Kasumi-1 (cell line): ENCODE results near the gene NRXN3.
A peak's percentile ranks its signal among the peaks of the same experiment; 100 is the strongest.
"Not testable (repeated sequence)": the region's sequence is repeated elsewhere in the genome, so short reads cannot be mapped to it uniquely, and the experiment has no call there.

Source experiments
- DNase-seq, 2 experiments: peaks; one replicate each; lab custom pipeline; 2025; lab: John Stamatoyannopoulos, UW

Gene NRXN3

DNA sequence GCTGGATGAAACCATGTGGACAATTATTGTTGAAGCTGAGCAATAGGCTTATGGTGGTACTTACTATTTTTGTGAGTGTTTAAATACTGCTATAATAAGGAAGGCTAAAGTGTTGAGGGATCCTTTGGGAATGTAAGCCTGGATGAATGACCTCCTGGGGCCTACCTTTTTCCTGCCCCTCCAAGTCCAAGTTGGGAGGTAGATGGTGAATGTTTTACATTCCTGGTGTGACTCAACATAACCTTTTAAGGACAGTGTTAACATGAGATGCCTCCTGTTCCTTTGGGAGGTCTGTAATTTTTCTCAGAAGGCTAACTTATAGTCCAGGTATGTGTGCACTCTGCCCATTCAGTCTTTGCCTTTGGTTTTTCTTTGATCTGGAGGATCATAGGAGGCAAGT lies 315.9 kb downstream of the NRXN3 start:
- DNase-seq = no peak

DNA sequence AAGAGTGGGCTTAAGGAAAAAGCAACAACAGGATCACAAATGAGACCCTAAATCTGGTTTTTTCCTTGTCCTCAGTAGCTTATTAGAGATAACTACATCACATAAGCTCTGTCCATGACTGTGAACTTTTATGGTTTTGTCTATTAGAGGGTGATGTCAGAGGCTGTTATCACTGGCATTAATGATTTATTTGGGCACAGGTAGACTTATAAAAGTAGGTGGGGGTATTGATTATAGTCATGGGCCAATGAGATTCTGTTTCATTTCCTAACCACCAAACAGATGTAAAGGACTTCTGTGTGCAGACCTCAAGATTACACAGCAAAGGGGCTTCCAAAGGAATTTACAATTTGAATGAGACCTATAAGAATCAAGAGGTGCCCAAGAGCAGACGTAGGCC lies 316.4 kb downstream of the NRXN3 start:
- DNase-seq = no peak

DNA sequence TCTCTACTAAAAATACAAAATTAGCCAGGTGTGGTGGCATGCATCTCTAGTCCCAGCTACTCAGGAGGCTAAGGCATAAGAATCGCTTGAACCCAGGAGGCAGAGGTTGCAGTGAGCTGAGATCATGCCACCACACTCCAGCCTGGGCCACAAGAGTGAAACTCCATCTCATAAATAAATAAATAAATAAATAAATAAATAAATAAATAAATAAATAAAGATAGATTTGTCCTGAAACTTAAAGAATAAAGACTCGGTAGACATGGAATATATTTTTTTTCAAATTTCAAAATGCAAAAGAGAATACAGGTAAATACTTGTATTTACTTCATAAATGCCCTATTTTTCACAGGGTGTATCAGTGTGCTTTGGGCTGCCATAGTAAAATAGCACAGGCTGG lies 317.4 kb downstream of the NRXN3 start:
- DNase-seq = not testable (repeated sequence)

DNA sequence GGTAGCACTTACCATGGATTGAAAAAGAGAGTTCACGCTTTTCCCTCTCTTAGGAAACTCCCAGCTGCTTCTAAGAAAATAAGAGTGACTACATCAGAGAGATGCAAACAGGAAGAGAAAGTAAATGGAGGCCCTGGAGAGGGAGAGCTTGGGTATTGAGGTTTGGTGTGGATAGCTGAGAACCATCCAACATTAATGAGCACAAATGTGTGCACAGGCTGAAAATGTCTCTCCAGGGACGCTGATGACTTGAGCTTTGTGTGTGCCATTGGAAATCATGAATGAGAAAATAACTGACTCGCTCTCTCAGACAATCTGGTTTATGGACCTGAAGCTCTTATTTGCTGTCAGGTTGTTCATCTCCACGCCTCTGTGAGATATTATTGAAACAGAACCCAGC lies 318.8 kb downstream of the NRXN3 start:
- DNase-seq = no peak

DNA sequence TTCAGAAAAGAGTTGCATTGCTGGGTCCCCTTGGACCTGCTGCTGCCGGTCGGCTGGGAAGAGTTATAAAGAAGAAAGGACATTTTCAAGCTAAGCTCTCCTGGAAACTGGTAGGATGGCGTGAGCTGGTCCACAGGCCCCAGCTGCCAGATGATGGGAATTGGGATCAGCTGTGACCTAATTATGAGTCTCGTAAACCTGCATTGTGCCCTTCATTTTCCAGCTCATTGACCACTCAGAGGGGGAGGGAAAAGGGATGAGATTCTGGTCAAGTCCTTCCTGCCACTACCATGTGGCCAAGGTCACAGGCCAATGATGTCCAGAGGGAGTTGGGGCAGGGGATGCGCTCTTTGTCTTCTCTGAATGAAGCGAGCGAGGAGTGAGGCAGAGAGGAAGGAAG lies 320.9 kb downstream of the NRXN3 start:
- no peak for DNase-seq

DNA sequence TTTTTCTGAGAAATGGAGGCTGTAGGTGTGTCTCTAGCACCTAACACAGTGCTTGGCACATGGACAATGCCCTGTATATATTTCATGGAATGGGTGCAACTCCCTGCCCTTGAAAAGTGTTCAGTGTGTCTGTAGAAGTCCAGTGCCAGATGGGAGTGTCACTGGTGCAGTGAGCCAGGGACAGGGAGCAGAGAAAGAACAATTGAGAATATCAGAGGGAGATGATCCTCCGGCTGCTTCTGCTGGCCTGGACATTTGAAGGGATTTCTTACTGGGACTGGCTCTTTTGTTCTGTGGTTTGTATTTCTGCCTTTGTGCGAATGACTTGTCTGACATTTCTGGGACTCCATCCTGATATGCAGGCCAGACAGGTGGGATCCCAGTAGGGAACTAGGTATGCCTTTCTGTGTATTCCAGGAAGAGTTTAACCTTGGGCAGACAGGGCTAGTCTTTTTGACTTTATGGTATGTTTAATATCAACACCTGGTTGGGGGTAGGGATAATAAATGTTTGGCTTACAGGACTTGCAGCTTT lies 328.0 kb downstream of the NRXN3 start:
- no peak for DNase-seq

DNA sequence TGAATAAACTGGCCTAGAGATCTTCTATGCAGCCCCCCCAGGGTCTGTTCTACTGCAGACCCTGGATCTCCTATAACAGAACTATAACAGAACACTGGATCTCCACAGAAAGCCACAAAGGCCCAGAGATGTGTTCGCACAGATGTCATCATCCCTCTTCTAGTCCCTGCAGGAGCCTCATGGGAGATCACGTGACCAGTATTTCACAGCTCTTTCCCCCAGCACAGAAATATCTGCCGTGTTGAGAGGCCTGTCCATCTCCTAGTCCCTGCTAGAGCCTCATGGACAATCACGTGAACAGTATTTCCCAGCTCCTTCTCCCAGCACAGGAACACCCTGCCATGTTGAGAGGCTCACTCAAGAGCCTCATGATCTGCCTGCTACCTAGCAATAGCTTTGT lies 331.7 kb downstream of the NRXN3 start:
- DNase-seq = no peak

DNA sequence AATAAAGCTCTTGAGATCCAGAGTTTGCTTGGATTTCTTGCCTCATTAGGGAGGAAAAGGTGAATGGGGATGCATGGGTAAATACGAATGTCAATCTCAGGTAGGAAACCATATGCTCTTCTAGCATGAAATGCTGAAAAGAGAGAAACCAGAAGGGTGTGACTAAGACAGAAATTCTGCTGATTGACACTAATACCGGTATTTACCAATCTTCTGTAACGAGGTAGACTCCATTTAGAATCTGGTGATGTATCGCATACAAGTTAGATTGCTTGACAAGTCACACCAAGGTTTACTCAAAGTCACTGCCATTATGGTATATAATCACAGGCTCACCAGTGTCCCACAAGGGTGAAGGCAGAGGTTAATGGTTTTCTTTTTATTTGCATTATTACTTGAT lies 337.9 kb downstream of the NRXN3 start:
- DNase-seq = no peak

DNA sequence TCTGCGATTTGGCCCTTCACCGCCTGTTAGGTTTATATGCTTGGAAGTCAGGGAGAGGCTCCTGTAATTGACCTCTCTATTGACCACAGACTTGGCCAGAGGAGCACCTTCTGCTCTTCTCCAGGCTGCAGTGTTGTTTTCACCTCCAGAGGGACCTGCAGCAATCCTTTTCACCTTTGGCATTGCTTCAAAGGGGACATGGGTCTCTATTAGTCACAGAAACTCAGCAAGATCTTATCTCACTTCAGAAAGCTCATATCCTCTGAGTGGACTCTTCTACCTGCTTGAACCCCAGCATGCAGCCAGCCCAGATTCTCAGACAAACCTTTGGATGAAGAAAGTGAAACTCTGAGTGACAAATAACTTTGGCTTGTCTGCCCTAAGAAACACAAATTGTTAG lies 339.3 kb downstream of the NRXN3 start:
- no peak for DNase-seq

DNA sequence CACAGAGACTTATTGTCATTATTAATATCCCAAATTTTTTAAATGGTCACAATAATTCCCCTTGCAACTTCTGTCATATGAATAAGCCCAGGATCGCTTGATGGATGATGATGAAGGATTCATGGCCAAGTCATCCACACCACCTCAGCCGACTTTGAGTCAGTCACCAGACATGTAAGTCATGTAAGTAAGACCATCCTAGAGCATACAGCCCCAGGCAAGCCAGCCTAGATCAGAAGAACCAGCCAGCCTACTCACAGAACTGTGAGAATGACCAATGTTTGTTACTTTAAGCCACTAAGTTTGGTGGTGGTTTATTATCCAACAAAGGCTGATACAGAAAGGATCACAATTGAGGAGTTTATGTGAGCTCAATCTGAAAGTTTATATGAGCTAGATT lies 341.8 kb downstream of the NRXN3 start:
- DNase-seq = no peak

DNA sequence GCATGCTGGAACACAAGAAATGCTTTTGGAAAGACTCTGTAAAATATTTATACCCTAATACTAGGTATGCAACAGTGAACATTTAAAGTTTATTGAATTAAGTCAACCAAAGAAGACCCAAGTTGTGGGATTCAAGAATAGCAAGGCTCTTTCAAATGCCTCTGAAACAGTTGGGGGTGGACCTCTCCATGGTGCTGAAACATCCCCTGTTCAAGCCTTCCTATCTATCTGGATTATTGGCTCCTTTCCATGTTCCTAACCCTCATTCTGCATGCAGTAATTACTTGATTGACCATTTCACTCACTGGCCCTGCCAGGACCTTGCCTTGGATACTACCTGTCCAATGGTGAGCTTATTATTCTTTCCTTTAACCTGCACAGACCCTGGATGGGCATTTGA lies 349.7 kb downstream of the NRXN3 start:
- peak; percentile 15 to 20 for DNase-seq

DNA sequence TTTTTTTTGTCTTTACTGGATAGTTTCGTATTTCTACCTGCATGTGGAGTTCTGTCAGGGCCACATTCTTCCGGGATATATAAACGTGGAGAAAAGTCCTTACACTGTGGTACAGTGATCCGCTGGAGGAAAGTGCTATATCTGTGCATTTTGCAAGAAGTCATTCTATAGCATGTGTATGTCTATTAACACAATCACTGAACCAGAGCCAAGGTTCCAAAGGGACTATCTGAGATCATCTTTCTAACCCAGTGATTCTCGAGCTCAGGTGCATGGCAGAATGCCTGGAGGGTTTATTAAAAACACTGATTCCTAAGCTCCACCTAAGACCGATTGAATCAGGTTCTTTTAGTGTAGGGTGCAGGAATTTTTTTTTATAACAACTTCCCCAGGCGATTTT lies 354.0 kb downstream of the NRXN3 start:
- no peak for DNase-seq

DNA sequence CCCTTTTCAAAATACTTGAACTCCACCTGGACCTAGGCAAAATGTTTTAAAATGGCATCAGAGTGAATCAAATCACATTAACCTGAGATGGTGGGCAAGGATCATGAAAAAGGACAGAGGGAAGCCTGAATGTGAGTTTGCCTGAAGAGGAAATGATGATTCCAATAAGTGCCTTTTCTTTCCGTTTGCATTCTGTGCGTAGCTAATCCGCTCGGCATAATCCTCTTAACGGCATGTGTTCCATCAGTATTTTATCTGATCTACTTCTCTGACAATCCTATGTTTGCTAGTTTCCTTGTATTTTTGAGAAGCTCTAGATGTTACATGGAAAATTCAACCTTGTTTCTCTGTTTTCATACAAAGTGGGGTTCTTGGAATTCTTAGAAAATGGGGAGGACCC lies 354.6 kb downstream of the NRXN3 start:
- no peak for DNase-seq

DNA sequence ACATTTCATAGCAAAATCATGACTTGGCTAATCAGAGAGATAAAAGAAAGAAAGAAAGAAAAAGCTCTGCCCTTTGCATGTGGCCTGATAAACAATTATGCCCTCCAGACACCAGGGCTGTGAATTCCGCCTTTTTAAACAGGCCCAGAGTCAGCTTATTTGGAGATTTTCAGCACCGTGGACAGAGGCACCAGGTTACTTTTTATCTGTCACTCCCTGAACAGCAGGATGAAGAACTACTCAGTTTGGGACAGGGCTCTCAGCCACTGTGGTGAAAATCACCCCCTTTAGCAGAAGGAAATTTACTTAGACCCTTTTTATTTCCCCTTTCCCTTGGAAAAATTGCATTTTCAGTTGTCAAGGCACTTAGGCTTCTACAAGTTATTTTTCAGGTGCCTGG lies 359.9 kb downstream of the NRXN3 start:
- DNase-seq = peak; percentile 31 to 49

DNA sequence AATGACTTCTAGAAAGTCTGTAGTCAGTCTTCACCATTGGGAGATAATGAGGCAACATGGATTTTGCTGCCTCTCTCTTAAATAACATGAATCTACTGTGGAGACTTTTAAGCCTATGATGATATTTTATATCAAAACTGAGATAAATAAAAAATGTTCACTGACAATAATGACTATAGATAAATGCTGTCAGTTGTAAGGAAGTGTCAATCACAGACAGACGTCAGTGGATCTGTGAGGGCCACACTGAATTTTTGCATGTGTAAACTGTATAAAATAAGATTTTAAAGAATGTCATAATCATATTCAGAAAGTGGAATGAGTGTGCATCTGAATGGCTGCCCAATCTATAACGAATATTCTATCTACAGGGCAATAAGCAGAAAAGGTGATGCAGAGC lies 364.0 kb downstream of the NRXN3 start:
- no peak for DNase-seq

DNA sequence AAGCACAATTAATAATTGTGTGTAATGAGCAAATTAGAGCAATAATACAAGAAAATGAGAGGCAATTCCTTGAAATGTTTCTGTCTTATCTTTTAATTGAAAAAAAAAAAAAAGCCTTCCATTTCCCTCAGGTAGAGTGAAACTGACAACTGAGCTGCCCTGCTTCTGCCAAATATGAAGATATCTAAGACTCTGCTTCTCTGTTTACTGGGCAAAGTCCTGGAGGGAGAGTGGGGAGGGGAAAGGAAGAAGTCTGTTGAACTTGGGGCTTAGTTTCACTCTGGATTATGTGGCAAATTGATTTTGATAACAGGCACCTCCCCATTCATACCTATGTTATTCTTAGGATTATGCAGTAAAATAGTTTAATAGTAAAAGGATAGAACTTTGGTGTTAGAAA lies 364.9 kb downstream of the NRXN3 start:
- no peak for DNase-seq

DNA sequence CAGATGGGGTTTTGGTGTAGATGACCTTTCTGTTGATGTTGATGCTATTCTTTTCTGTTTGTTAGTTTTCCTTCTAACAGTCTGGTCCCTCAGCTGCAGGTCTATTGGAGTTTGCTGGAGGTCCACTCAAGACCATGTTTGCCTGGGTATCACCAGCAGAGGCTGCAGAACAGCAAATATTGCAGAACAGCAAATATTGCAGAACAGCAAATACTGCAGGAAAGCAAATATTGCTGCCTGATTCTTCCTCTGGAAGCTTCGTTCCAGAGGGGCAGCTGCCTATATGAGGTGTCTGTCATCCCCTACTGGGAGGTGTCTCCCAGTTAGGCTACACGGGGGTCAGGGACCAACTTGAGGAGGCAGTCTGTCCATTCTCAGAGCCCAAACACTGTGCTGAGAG lies 371.6 kb downstream of the NRXN3 start:
- not testable (repeated sequence) for DNase-seq

DNA sequence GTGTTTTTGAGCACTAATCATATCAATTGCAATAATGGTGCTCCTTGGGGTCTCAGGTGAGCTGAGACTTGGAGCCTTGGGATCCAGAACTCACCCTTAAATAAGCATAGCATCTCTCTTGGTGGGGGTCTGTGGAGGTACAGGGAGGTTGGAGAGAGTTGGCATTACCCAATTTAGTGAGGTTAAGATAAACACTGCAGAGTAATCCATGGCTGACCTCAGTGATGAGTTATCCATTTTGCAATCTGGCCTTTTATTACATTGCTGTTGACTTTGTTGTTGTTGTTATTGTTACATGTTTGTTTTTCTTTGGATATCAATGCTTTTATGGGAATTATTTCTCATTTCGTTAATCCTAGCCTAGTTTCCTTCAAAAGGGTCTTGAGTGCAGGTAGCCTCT lies 373.3 kb downstream of the NRXN3 start:
- DNase-seq = no peak

DNA sequence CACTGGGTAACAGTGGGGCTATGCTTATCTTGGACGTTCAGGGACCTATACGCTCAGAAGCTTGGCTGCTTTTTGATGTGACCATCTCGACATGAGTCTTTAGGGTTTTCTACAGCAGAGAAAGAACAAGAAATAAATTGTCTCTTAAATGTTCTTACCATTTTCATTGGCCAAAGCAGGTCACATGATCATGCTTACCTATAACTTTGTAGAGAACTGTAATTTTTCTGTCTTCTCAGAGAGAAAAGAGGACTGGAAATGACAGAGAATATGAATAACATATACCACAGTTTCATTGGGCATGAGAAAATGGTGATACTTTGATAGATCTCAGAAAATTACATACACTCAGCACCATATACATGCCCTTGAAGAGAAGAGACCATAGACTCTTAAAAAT lies 390.9 kb downstream of the NRXN3 start:
- no peak for DNase-seq

DNA sequence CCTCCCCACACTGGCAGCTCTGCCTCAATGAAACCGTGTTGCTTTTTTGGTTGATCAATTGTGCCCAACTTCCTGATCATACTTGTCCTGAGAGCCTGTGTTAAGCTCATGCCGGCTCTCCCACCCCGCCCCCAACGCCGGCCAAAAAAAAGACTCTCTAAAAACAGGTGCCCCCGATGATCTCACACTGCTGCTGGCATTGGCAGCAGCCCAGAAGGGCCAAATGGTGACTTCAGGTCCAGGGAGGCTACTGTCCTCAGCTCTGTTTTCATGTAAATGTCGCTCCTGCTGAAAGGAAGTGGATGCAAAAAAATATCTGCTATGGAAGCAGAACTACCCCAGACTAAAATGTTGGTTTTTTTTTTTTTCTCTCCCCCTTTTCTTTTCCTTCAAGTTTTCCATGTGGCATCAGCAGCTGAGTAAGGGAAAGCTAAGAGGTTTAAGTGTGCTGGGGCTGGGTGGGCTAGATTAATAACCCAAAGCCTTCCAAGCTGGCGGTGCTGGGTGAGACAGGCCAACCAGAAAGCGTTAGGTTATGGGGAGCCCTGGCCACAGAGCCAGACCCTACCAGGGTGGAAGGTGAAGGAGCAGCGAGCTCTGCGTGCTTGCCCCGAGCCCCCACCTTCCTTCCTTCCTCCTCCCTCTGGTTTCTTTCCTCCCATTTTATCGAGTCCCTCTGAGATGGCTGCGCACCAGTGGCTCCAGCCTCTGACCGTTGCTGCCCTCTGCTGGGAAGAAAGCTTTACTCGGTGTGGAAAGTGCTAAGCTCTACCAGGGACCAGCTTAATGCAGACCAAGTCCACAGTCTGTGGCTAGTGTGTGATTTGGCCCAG lies 396.1 kb downstream of the NRXN3 start:
- DNase-seq = peak; percentile 52 to 79

DNA sequence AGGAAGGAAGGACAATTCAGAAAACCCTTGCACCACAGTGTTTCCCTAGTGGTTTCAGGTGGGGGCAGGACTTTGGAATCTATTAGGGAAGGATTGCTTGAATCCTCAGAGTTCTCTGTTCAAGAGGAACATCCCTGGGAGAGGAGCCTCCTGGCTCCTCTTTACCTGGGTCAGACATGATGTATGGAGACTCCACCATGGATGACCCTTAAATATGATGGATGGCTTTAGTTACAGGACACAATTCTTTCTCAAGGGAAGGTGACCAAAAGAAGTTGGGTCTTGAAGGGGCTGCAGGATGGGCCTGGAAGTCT lies 396.6 kb downstream of the NRXN3 start:
- no peak for DNase-seq

DNA sequence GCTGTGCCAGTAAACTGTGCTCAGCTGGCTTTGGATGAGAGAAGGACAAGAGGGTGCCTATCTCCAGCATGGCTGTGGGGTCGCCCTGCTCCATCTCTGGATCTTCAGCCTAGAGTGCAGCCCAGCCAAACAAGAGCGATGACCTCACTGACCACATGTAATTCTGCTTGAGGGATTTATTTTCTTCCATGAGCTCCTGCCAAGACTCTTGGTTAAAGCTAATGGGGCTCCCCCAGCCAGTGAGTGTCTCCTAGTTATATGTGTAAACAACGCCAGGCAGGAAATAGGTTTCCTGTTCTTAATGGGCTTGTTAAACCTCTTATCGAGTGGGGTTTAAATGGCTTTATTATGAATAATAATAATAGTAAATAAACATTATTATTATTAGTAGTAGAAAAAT lies 397.2 kb downstream of the NRXN3 start:
- DNase-seq = no peak

DNA sequence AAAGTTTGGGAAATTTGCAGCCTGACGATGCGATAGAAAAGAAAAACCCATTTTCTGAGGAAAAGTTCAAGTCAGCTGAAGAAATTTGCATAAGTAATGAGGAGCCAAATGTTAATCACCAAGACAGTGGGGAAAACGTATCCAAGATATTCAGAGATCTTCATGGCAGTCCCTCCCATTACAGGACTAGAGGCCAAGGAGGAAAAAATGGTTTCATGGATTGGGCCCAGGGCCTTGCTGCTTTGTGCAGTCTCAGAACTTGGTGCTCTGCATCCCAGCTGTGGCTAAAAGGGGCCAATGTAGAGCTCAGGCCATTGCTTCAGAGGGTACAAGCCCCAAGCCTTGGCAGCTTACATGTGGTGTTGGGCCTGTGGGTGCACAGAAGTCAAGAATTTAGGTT lies 403.6 kb downstream of the NRXN3 start:
- DNase-seq = not testable (repeated sequence)

DNA sequence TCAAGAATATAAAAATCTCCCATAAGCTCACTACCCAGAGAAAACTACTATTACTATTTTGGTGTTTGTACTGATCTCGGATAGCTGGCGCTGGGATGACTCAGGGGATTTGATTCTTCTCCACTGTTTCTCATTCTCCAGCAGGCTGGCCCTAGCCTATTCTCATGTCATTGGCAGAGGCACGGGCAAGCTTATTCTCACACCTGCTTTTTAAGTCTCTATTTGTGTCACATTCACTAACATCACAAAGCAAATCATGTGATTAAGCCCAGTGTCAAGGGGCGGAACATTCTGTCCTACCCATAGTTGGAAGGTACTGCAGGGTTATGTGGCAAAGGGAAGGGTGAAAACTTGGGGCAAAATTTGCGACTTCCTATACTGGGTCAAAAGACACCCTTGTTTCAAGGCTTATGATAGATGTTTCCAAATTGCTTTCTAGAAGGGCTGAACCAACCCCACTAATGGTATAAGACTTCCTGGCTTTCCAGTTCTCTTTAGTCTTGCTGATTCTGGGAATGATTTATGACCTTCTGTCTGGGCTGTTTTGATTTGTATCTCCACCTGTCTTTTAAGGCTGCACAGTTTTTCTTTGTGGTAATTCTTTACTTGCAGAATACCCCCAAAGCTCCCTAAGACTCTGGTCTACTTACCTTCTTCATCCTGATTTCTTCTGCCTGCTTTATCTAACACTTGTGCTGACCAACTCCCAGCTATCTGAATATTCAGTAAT lies 406.4 kb downstream of the NRXN3 start:
- no peak for DNase-seq
